DND-41 (cell line): Measurements from ENCODE around the gene TMPRSS11D.

Experiments
- EZH2 ChIP-seq: IDR thresholded peaks from 3 replicates; pipeline ENCODE4 v1.6.1; 2012; ENCODE audit warnings: borderline replicate concordance, low read depth, mild to moderate bottlenecking, moderate library complexity, low read length, inconsistent platforms; ENCODE audit not compliant: severe bottlenecking
- TF ChIP-seq, protein P1 (sequence below): IDR thresholded peaks from 2 replicates; pipeline ENCODE4 v1.5.1; 2012; ENCODE audit warnings: borderline replicate concordance, low read length, moderate library complexity, mild to moderate bottlenecking; ENCODE audit not compliant: poor library complexity, severe bottlenecking; ENCODE audit errors: extremely low read depth

DNA sequence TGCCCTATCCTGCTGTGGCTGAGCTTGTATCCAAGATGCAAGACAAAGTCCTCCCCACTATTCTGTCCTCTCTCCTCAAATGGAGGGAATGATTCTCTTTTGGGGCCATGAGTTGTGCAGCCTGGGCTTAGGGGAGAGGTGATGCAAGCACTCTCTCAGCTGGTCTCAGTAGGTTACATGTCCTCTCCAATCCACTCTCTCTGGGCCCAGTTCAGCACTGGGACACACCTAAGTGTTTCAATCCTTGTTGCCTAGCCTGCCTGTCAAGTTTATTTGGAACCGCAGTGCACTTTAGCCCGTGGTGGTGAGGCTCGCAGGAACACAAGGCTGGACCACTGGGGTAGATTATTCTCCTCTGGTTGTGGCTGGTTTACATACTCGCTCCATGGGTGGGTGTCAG is 23.8 kb upstream of the TMPRSS11D start:
- TF ChIP-seq, protein P1, sequence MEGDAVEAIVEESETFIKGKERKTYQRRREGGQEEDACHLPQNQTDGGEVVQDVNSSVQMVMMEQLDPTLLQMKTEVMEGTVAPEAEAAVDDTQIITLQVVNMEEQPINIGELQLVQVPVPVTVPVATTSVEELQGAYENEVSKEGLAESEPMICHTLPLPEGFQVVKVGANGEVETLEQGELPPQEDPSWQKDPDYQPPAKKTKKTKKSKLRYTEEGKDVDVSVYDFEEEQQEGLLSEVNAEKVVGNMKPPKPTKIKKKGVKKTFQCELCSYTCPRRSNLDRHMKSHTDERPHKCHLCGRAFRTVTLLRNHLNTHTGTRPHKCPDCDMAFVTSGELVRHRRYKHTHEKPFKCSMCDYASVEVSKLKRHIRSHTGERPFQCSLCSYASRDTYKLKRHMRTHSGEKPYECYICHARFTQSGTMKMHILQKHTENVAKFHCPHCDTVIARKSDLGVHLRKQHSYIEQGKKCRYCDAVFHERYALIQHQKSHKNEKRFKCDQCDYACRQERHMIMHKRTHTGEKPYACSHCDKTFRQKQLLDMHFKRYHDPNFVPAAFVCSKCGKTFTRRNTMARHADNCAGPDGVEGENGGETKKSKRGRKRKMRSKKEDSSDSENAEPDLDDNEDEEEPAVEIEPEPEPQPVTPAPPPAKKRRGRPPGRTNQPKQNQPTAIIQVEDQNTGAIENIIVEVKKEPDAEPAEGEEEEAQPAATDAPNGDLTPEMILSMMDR: no peak
- no peak for TF ChIP-seq EZH2
